Kidney epithelial cell (primary cell): ENCODE data around the gene NPPC. TPM values are rescaled to one million over a fixed set of nuclear protein-coding genes. Genes with fewer than 3 reads are reported as not detected.

Source experiments
- DNase-seq: peaks from one replicate; pipeline ENCODE4 v3.0.0-alpha.2; 2010; ENCODE audit warnings: low read depth
- H3K27me3 ChIP-seq: 2 replicates; pipeline ENCODE4 v1.6.0; 2011; ENCODE audit warnings: low read length; ENCODE audit not compliant: control insufficient read depth, insufficient read depth
- H3K36me3 ChIP-seq: 2 replicates; pipeline ENCODE4 v1.5.1; 2011; ENCODE audit warnings: low read length; ENCODE audit not compliant: control insufficient read depth, insufficient read depth
- H3K4me3 ChIP-seq: 2 replicates; pipeline ENCODE4 v1.5.1; 2011; ENCODE audit warnings: low read depth, mild to moderate bottlenecking, control low read depth, low read length
- total RNA-seq: library from RNA; depleted of rRNA; stranded (reverse); fragments of >200 nt; gene quantifications from 2 replicates; pipeline ENCODE4 v1.2.3, GENCODE V29; 2015
- TF ChIP-seq, protein P1 (sequence below): IDR thresholded peaks from 2 replicates; pipeline ENCODE4 v1.5.1; 2011; ENCODE audit warnings: mild to moderate bottlenecking, moderate library complexity, low read length, control low read depth, inconsistent platforms; ENCODE audit not compliant: insufficient read depth, poor library complexity, severe bottlenecking

NPPC gene
- total RNA-seq, 1 donor from 2014 or later, result not detected

DNA sequence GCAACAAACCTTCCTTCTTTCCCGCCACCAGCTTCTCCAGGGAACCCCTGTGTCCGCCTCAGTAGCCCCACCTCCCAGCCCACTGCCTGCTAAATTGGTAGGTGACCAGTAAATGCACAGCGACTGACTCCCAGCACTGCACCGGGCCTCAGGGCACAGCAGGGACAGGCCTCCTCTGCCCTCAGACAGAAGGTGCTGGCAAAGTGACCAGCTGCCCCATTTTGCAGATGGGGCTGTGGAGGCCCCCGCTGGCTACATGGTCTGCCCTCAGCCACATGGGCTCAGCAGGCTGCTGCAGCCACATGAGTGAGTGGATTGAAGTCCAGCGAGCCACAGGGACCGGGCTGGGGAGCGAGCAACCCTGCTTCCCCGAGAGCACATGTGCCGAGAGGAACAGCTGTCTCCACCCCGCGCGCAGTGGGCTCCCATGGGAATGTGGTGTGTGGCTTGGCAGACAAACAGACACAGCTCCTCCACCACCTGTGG, 7.8 kb upstream of the NPPC start:
- TF ChIP-seq, protein P1, sequence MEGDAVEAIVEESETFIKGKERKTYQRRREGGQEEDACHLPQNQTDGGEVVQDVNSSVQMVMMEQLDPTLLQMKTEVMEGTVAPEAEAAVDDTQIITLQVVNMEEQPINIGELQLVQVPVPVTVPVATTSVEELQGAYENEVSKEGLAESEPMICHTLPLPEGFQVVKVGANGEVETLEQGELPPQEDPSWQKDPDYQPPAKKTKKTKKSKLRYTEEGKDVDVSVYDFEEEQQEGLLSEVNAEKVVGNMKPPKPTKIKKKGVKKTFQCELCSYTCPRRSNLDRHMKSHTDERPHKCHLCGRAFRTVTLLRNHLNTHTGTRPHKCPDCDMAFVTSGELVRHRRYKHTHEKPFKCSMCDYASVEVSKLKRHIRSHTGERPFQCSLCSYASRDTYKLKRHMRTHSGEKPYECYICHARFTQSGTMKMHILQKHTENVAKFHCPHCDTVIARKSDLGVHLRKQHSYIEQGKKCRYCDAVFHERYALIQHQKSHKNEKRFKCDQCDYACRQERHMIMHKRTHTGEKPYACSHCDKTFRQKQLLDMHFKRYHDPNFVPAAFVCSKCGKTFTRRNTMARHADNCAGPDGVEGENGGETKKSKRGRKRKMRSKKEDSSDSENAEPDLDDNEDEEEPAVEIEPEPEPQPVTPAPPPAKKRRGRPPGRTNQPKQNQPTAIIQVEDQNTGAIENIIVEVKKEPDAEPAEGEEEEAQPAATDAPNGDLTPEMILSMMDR, result no peak
- no peaks in the 10 kb centered on the region for H3K36me3 ChIP-seq
- no peak overlapping the region for H3K4me3 ChIP-seq
- peaks cover 13% of the 10 kb centered on the region for H3K27me3 ChIP-seq
- no peak for DNase-seq

DNA sequence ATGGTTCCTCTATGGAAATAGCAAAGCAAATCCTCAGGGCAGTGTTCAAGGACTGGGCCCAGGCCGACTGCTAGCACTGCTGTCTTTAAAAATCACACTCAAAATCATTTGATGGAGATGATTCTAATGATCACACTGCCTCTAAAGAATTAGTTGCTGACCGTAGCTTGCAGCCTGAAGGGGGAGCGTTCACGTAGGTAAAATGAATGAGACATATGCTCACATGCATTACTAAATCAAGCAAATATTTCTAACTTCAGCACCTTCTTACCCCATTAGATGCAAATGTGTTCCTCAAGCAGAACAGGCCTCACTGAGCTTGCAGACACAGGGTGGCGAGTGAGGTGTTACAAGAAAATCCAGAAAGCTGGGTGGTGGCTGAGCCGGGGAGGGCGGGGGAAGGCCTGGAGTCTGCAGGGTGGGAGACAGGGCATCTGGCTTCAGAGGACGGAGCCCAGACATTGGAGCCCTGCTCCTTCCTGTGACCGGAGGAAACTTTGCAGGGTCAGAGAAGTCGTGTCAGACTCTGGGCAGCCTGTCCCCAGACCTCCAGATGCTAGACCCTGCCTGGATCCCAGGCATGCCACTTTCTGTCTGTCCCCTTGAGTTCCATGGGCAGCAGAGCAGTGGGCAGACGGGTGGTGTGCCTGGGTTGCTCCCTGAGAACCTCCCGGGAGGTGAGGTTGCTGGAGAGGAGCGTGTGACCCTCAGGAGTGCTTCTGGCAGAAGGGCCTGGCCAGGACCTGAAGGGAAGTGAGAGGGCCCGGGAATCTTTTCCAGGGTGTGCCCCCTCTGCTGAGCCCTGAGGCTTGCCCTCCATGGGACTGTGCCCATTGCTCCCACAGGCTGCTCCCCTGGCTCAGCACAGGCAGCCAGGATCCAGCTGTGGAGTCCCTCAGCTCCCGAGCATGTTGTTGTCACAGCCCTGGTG, 7.1 kb upstream of the NPPC start:
- TF ChIP-seq, protein P1, result no peak
- Histone ChIP-seq H3K4me3 (no peak overlapping the region), H3K27me3 (peaks cover 19% of the 10 kb centered on the region), H3K36me3 (no peaks in the 10 kb centered on the region)
- DNase-seq, result no peak

DNA sequence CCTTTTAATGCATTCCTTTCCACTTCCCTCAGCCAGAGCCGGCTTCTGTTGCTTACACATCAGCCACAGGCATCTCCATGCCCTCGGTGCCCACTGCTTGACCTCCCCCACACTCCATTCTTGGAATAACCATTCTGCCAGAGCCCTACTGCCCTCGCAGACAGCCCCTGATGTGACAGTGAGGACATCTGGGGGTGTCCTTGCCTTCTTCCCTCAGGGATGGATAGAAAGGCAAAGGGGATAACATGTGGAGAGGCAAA, 6.4 kb upstream of the NPPC start:
- Histone ChIP-seq H3K4me3 (no peak overlapping the region), H3K36me3 (no peaks in the 10 kb centered on the region), H3K27me3 (peaks cover 25% of the 10 kb centered on the region)
- DNase-seq, result no peak
- TF ChIP-seq, protein P1, result no peak

DNA sequence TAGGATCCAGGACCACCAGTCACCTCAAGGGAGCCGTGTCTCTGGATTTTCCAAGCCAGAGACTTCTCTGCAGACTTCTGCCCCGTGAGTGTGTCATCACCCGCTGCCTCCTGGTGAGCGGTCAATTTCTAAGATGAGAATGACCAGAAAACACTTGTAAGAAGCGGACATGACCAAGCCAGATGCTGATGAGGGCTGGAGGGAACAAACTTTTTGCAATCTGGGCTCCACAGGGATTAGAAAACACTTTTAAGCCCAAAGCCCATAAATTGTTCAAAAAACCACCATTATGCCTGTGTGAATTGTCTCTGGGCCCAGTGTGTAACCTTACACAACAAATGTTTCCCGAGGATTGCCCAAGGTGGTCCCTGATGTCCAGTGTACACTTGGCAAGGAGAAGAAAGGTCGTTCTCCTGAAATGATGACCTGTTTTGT, 5.3 kb upstream of the NPPC start:
- no peak for DNase-seq
- no peaks in the 10 kb centered on the region for H3K36me3 ChIP-seq
- H3K4me3 ChIP-seq, result no peak overlapping the region
- TF ChIP-seq, protein P1, result no peak
- H3K27me3 ChIP-seq, result peaks cover 37% of the 10 kb centered on the region

DNA sequence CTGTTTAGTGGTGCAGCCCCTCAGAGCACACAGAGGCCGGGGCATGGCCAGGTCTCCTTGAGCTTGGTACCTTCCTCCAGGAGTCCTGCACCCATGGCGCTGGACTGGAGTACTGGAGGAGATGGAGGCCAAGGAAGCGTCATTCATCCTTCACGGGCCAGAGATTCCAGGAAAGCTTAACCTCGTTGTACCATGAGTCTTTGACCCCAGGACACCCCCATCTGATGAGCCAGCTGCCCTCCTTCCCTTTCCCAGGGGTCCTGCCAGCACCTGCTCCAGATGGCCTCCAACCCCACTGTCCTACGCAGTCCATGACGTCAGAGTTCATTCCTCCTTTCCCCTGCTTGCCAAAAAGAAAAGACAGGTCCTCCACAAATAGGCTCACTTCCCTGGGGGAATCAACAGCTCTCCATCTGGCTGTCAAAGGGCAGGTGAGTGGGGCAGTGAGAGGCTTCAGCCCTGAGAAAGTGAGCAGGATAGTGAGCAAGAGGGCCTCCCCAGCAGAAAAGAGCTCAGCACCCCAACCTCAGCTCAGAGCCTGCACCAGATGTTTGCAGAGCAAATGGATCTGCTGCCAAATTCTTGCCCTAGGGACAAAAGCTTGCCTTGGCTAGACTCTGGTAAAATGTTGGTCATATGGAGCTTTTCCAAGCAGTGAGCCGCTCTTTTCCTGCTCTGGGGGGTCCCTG, 4.5 kb upstream of the NPPC start:
- Histone ChIP-seq H3K27me3 (peaks cover 44% of the 10 kb centered on the region), H3K4me3 (no peak overlapping the region), H3K36me3 (no peaks in the 10 kb centered on the region)
- DNase-seq, result no peak
- TF ChIP-seq, protein P1, result no peak
